ENCODE measurements around the gene CDH4. TPM values are rescaled to one million over a fixed set of nuclear protein-coding genes. Genes with fewer than 3 reads are reported as not detected.

Gene CDH4
- total RNA-seq, 2 donors from 2014 or later, result 0.07 to 0.94 TPM

DNA sequence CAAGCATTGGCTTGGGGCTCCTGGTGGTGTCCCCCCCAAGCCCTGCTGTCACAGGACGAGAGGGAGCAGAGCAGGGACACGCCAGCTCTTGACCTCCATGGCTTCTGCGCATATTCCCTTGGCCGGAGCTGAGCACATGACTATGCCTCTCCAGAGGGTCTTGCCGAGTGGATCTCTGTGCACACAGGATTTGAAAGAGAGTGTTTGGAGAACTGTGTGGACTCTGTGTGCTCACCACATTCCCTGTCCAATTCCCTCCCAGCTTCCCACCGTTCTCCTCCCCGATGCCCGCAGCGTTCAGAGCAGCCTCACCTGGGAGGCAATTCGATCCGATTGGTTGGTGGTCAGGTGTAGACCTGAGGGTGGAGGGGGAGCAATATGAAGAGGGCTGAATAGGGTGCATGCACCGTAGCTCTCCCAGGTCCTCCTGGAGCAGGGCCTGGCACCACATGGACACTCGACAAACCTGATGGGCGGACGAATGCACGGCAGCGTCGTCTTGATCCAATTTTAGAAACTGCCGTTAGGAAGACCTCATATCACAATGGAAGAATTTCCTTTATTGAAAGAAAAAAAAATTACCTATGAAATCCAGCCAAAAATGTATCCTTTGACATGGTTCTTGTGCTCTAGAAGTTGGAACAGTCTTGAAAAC, 287.8 kb downstream of the CDH4 start:
- DNase-seq (ENCODE audit: low spot score), result no peak
- no peak overlapping the region for H3K4me3 ChIP-seq
- no peaks in the 10 kb centered on the region for H3K27me3 ChIP-seq
- H3K9me3 ChIP-seq, result no peaks in the 10 kb centered on the region
- TF ChIP-seq, protein P1, sequence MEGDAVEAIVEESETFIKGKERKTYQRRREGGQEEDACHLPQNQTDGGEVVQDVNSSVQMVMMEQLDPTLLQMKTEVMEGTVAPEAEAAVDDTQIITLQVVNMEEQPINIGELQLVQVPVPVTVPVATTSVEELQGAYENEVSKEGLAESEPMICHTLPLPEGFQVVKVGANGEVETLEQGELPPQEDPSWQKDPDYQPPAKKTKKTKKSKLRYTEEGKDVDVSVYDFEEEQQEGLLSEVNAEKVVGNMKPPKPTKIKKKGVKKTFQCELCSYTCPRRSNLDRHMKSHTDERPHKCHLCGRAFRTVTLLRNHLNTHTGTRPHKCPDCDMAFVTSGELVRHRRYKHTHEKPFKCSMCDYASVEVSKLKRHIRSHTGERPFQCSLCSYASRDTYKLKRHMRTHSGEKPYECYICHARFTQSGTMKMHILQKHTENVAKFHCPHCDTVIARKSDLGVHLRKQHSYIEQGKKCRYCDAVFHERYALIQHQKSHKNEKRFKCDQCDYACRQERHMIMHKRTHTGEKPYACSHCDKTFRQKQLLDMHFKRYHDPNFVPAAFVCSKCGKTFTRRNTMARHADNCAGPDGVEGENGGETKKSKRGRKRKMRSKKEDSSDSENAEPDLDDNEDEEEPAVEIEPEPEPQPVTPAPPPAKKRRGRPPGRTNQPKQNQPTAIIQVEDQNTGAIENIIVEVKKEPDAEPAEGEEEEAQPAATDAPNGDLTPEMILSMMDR (IDR thresholded peaks at IDR 0.05), result no peak
- H3K4me1 ChIP-seq, result no peaks in the 10 kb centered on the region
- H3K36me3 ChIP-seq, result no peaks in the 10 kb centered on the region
- no peak overlapping the region for H3K27ac ChIP-seq

DNA sequence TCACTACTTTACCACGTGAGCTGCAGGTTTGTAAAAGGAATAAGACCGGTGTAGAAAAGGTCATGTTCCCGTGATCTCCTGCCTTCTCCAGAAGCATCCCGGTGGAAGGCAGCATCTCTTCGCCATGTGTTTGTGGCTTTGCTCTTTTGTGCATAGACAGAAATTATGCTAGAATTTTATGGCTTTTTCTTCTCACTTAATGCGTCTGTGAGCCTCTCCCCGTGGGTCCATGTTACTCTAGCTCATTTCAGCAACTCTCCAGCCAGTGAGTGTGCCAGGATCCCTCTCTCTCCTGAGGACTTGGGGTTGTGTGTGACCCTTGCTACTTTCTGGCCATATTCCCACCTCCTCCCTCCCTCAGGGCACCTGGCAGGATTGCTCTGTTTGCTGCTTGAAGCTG, 289.5 kb downstream of the CDH4 start:
- TF ChIP-seq, protein P1 (IDR thresholded peaks at IDR 0.05), result no peak
- H3K27me3 ChIP-seq, result no peaks in the 10 kb centered on the region
- H3K9me3 ChIP-seq, result no peaks in the 10 kb centered on the region
- no peak for DNase-seq (ENCODE audit: low spot score)
- no peak overlapping the region for H3K27ac ChIP-seq
- H3K4me1 ChIP-seq, result no peaks in the 10 kb centered on the region
- H3K36me3 ChIP-seq, result no peaks in the 10 kb centered on the region
- H3K4me3 ChIP-seq, result no peak overlapping the region

DNA sequence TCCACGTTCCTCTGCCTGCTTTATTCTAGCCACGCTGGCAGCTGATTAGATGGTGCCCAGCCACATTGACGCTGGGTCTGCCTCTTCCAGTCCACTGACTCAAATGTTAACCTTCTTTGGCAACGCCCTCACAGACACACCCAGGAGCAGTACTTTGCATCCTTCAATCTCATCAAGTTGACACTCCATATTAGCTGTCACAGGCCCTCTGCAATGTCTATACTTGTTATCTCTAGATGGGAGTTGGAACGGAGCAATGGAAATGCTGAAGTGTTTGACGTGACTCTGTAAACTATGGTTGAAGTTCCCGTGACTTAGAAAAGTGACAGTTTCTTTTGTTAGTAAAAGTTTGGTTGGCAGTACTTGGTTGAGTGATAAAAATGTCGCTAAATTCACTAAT, 291.0 kb downstream of the CDH4 start:
- no peak overlapping the region for H3K27ac ChIP-seq
- TF ChIP-seq, protein P1 (IDR thresholded peaks at IDR 0.05), result no peak
- no peak overlapping the region for H3K4me3 ChIP-seq
- no peaks in the 10 kb centered on the region for H3K9me3 ChIP-seq
- DNase-seq (ENCODE audit: low spot score), result no peak
- H3K36me3 ChIP-seq, result no peaks in the 10 kb centered on the region
- H3K4me1 ChIP-seq, result no peaks in the 10 kb centered on the region
- H3K27me3 ChIP-seq, result no peaks in the 10 kb centered on the region

- H3K27ac ChIP-seq, result no peak overlapping the region
- no peaks in the 10 kb centered on the region for H3K36me3 ChIP-seq
- TF ChIP-seq, protein P1 (IDR thresholded peaks at IDR 0.05), result no peak
- no peaks in the 10 kb centered on the region for H3K9me3 ChIP-seq
- H3K4me3 ChIP-seq, result no peak overlapping the region
- no peaks in the 10 kb centered on the region for H3K27me3 ChIP-seq
- DNase-seq (ENCODE audit: low spot score), result no peak
- H3K4me1 ChIP-seq, result no peaks in the 10 kb centered on the region
Observed at GRCh38 chr20:61543931-61544745, 292.1 kb downstream of the CDH4 start.

DNA sequence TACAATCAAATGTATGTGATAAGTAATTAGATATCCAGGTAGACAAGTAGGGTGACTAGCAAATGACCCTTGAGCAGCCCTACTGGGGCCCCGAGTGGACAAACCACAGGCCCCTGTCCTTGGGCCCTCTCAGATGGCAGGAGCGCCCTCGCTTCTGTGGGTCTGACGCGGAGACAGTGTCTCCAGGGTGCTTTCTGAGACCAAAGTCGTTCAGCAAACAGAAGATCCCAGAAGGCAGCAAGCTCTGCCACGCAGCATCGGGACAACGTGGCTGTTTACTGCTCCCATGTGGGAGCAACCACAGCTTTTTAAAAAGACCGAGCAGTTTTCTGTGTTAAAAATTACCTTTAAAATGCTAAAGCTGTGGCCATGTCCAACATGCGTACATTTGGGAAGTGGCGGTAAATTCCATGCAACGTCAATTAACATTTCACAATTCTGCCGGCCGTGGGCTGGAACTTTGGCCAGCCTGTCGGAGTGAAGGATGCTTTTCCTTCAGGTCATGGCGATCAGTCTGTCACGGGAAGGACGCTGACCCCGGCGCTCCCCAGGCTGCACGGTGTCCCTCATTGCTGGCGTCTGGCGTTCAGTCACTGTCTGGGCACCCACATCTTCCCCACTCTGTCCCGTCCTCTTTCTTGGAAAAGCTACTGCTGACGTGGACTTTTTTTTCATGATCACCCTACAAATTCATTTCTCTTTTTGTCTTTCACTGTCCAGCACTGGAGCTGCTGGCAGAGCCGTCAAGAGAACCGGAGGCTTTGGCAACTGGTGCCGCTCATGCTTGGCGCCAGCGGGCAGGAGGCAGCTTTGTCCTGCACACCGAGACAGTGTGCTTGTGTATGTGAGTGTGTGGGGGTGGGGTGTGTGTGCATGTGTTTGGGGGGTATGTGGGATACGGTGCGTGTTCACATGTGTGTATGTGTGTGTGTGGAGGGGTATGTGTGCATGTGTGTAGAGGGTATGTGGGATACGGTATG, 293.1 kb downstream of the CDH4 start:
- no peaks in the 10 kb centered on the region for H3K9me3 ChIP-seq
- DNase-seq (ENCODE audit: low spot score), result no peak
- no peak overlapping the region for H3K27ac ChIP-seq
- TF ChIP-seq, protein P1 (IDR thresholded peaks at IDR 0.05), result no peak
- H3K4me1 ChIP-seq, result no peaks in the 10 kb centered on the region
- H3K4me3 ChIP-seq, result no peak overlapping the region
- H3K36me3 ChIP-seq, result no peaks in the 10 kb centered on the region
- H3K27me3 ChIP-seq, result no peaks in the 10 kb centered on the region
